Nephron (organoid): ENCODE measurements around the gene RNF130.

Experiments
- H3K27ac Mint-ChIP-seq, 3 experiments: 2 replicates each; pipeline ENCODE4 v1.8.0; 2020; ENCODE audit warnings: mixed read lengths in 3 of 3, mild to moderate bottlenecking in 2 of 3, moderate library complexity in 1 of 3
- H3K27me3 Mint-ChIP-seq: 2 replicates; pipeline ENCODE4 v1.8.0; 2021; ENCODE audit warnings: low read depth, mild to moderate bottlenecking, moderate library complexity, mixed read lengths
- H3K36me3 Mint-ChIP-seq: 2 replicates; pipeline ENCODE4 v1.8.0; 2020; ENCODE audit warnings: low read depth, mixed read lengths
- H3K4me1 Mint-ChIP-seq: 2 replicates; pipeline ENCODE4 v1.8.0; 2020; ENCODE audit warnings: mixed read lengths
- H3K4me3 Mint-ChIP-seq, 3 experiments: 2 replicates each; pipeline ENCODE4 v1.8.0; 2020; ENCODE audit warnings: mild to moderate bottlenecking in 3 of 3, mixed read lengths in 3 of 3, moderate library complexity in 2 of 3
- H3K9me3 Mint-ChIP-seq: 2 replicates; pipeline ENCODE4 v1.8.0; 2020; ENCODE audit warnings: mixed read lengths
- TF ChIP-seq, protein P1 (sequence below), 3 experiments: fragments of 200-600 bp; sonication (generic); IDR thresholded peaks; one replicate each; pipeline ENCODE4 v1.5.0; 2021; ENCODE audit warnings: antibody characterized with exemption in 3 of 3; ENCODE audit not compliant: unreplicated experiment in 3 of 3

The RNF130 gene

DNA sequence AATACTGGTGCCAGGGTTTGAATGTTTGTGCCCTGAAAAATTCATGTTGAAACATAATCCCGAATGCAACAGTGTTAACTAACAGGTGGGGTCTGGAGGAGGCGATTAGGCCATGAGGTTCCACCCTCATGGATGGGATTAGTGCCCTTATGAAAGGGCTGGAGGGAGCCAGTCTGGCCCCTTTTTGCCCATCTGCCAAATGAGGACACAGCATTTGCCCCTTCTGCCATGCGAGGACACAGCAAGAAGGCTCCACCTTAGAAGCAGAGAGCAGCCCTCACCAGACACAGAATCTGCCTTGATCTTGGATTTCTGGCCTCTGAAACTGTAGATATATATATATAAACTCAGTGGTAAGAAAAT, 32.6 kb upstream of the RNF130 start:
- Mint-ChIP-seq H3K36me3 (peaks cover 6% of the 10 kb centered on the region), H3K9me3 (peaks cover 29% of the 10 kb centered on the region), H3K4me3 (no peak overlapping the region), H3K27ac (no peak overlapping the region), H3K4me1 (no peaks in the 10 kb centered on the region), H3K27me3 (no peaks in the 10 kb centered on the region)
- TF ChIP-seq, protein P1, sequence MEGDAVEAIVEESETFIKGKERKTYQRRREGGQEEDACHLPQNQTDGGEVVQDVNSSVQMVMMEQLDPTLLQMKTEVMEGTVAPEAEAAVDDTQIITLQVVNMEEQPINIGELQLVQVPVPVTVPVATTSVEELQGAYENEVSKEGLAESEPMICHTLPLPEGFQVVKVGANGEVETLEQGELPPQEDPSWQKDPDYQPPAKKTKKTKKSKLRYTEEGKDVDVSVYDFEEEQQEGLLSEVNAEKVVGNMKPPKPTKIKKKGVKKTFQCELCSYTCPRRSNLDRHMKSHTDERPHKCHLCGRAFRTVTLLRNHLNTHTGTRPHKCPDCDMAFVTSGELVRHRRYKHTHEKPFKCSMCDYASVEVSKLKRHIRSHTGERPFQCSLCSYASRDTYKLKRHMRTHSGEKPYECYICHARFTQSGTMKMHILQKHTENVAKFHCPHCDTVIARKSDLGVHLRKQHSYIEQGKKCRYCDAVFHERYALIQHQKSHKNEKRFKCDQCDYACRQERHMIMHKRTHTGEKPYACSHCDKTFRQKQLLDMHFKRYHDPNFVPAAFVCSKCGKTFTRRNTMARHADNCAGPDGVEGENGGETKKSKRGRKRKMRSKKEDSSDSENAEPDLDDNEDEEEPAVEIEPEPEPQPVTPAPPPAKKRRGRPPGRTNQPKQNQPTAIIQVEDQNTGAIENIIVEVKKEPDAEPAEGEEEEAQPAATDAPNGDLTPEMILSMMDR (IDR thresholded peaks at IDR 0.05; ENCODE audit: unreplicated experiment in 3 of 3) = no peak

DNA sequence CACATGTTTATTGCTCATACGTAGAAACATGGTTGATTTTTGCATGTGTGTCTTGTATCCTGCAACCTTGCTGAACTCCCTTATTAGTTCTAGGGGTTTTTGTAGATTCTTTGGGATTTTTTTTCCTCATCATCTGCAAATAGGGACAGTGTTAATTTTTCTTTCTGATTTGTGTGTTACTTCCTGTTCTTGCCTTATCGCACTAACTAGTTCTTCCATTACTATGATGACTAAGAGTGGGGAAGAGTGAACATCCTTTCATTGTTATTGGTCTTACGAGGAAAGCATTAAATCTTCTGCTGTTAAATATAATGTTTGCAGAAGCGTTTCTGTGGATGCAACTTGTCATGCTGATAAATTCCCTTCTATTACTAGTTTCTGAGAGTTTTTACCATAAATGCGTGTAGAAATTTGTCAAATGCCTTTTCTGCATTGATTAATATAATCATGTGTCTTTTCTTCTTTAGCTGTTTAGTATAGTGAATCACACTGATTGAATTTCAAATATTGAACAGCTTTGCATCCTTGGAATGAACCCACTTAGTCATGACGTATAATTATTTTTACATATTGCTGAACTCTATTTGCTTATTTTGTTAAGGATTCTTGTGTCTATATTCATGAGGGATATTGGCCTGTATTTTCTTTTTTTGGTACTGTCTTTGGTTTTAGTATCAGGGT, 32.1 kb upstream of the RNF130 start:
- TF ChIP-seq, protein P1 (IDR thresholded peaks at IDR 0.05; ENCODE audit: unreplicated experiment in 3 of 3) = no peak
- Mint-ChIP-seq H3K27ac (no peak overlapping the region), H3K4me1 (no peaks in the 10 kb centered on the region), H3K9me3 (peaks cover 29% of the 10 kb centered on the region), H3K36me3 (peaks cover 6% of the 10 kb centered on the region), H3K4me3 (no peak overlapping the region), H3K27me3 (no peaks in the 10 kb centered on the region)

DNA sequence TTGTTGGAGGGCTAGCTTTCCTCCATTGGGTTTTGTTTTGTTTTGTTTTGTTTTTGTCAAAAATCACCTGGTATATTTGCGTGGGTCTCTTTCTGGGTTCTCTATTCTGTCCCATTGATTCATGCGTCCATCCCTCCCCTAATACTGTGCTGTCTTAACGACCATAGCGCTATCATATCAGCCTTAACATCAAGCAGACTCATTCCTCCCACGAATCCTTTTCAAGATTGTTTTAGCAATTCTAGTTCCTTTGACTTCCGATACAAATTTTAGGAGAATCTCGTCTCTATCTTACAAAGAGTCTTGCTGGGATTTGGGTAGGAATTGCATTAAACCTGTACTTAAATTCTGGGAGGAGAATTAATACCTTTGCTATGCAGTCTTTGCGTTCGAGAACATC, 31.1 kb upstream of the RNF130 start:
- H3K27me3 Mint-ChIP-seq = no peaks in the 10 kb centered on the region
- H3K4me3 Mint-ChIP-seq = no peak overlapping the region
- peaks cover 21% of the 10 kb centered on the region for H3K9me3 Mint-ChIP-seq
- H3K27ac Mint-ChIP-seq = no peak overlapping the region
- no peaks in the 10 kb centered on the region for H3K4me1 Mint-ChIP-seq
- TF ChIP-seq, protein P1 (IDR thresholded peaks at IDR 0.05; ENCODE audit: unreplicated experiment in 3 of 3) = no peak
- H3K36me3 Mint-ChIP-seq = peaks cover 6% of the 10 kb centered on the region

DNA sequence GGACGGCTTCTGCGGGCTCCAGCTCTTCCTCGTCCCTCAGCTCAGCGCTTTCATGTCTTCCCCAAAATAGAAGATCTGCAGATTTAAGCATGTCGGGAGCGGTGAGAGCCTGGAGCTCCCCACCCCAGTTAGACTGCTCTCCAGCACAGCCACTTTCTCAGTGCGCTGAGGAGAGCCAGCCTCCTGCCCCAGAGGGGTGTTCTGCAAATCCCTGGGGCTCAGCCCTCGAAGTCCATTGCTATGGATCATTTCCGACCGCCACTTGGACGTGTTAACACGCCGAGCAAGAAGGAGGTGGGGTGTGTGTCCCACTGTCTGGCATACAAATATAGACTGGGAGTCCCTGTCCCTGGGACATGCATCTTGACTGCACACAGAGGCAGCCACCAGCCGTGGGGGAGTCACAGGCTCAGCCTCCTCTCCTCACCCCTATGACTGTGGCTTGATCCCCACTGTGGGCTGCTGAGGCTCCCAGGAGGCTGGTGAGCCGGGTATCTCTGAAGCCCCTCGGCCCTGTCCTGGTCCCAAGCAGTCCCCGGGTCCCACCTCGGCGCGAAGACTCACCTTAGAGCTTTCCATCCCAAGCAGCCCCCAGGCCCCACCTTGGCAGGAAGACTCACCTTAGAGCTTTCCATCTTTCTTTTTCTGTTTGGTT, 30.0 kb upstream of the RNF130 start:
- Mint-ChIP-seq H3K27ac (no peak overlapping the region), H3K27me3 (peaks cover 5% of the 10 kb centered on the region), H3K4me3 (no peak overlapping the region), H3K9me3 (peaks cover 13% of the 10 kb centered on the region), H3K4me1 (no peaks in the 10 kb centered on the region), H3K36me3 (peaks cover 3% of the 10 kb centered on the region)
- TF ChIP-seq, protein P1 (IDR thresholded peaks at IDR 0.05; ENCODE audit: unreplicated experiment in 3 of 3) = no peak

DNA sequence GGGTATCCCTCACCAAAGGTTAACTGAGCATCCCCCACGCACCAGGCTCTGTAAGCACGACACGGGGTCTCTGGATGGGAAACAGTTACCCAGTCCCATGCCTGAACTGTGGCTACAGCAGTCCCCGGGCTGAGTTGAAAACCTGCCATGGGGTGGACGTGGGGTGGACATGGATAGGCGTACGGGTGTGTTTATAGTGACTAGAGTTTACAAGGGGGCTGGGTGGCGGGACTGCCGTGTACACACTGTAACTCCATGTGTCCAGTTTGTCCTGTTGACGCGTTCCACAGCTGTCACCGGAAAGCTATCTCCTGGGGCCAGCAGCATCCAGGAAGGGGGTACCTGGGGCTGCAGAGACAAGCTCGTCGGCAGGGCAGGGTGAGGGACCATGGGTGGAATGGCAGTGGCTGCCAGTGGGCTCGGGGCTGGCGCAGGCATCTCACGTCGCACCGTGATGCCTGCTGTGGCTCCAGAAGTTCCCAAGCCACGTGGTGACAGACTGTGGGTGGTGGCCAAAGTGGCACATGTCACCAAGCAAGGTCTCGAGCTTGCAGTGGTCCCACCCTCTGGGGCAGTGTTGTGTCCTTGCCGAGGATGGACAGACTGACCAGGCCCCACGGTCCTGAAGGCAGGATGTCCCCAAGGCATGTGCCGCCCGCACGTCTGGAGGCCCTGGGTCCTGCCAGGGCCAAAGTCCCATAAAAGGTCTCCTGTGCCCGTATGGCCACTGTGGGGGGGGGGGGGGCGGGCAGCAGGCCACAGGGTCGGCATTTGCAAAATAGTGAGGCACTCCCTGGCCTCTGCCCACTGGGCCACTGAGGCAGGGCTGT, 29.3 kb upstream of the RNF130 start:
- Mint-ChIP-seq H3K27me3 (peaks cover 5% of the 10 kb centered on the region), H3K27ac (no peak overlapping the region), H3K9me3 (peaks cover 8% of the 10 kb centered on the region), H3K4me1 (no peaks in the 10 kb centered on the region), H3K36me3 (no peaks in the 10 kb centered on the region), H3K4me3 (no peak overlapping the region)
- TF ChIP-seq, protein P1 (IDR thresholded peaks at IDR 0.05; ENCODE audit: unreplicated experiment in 3 of 3) = no peak
